ENCODE measurements around the gene CXorf38.

Gene CXorf38

GRCh38 chrX:40647307-40648197 is at the start of gene CXorf38:
Gene CXorf38, minus strand, starts transcription at chrX:40647561. Its CDS starts 41 bp downstream, at chrX:40647520.
- DNase-seq (ENCODE audit: low read depth in 2 of 2): peak; percentile 85 to 96

- DNase-seq (ENCODE audit: low read depth in 2 of 2): no peak
Measured at GRCh38 chrX:40694802-40695201, 47.4 kb upstream of the CXorf38 start.

GRCh38 chrX:40688929-40689328 is 41.6 kb upstream of the CXorf38 start:
- DNase-seq (ENCODE audit: low read depth in 2 of 2): no peak

GRCh38 chrX:40687169-40687568 is 39.8 kb upstream of the CXorf38 start:
- no peak for DNase-seq (ENCODE audit: low read depth in 2 of 2)

GRCh38 chrX:40685362-40685918 is 38.1 kb upstream of the CXorf38 start:
- DNase-seq (ENCODE audit: low read depth in 2 of 2): no peak

GRCh38 chrX:40684092-40684491 is 36.7 kb upstream of the CXorf38 start:
- no peak for DNase-seq (ENCODE audit: low read depth in 2 of 2)

- no peak for DNase-seq (ENCODE audit: low read depth in 2 of 2)
Measured at GRCh38 chrX:40683245-40683644, 35.9 kb upstream of the CXorf38 start.

GRCh38 chrX:40671126-40671525 is 23.8 kb upstream of the CXorf38 start:
- DNase-seq (ENCODE audit: low read depth in 2 of 2): no peak

GRCh38 chrX:40663880-40664630 is 16.7 kb upstream of the CXorf38 start:
- DNase-seq (ENCODE audit: low read depth in 2 of 2): no peak

GRCh38 chrX:40663078-40663740 is 15.8 kb upstream of the CXorf38 start:
- DNase-seq (ENCODE audit: low read depth in 2 of 2): no peak

GRCh38 chrX:40661489-40661888 is 14.1 kb upstream of the CXorf38 start:
- DNase-seq (ENCODE audit: low read depth in 2 of 2): no peak

- DNase-seq (ENCODE audit: low read depth in 2 of 2): no peak
Measured at GRCh38 chrX:40660381-40660780, 13.0 kb upstream of the CXorf38 start.

- no peak for DNase-seq (ENCODE audit: low read depth in 2 of 2)
Measured at GRCh38 chrX:40653535-40653934, 6.2 kb upstream of the CXorf38 start.

GRCh38 chrX:40652664-40653063 is 5.3 kb upstream of the CXorf38 start:
- no peak for DNase-seq (ENCODE audit: low read depth in 2 of 2)

- peak; percentile 26 to 51 for DNase-seq (ENCODE audit: low read depth in 2 of 2)
Measured at GRCh38 chrX:40651620-40652223, 4.4 kb upstream of the CXorf38 start.

GRCh38 chrX:40646489-40647306 is 663 bp downstream of the CXorf38 start:
- peak in 1 of 2 donors; percentile 10 for DNase-seq (ENCODE audit: low read depth in 2 of 2)

- peak; percentile 12 to 14 for DNase-seq (ENCODE audit: low read depth in 2 of 2)
Measured at GRCh38 chrX:40644821-40645358, 2.5 kb downstream of the CXorf38 start.

- no peak for DNase-seq (ENCODE audit: low read depth in 2 of 2)
Measured at GRCh38 chrX:40644176-40644575, 3.2 kb downstream of the CXorf38 start.

- DNase-seq (ENCODE audit: low read depth in 2 of 2): no peak
Measured at GRCh38 chrX:40637687-40638086, 9.7 kb downstream of the CXorf38 start.

- DNase-seq (ENCODE audit: low read depth in 2 of 2): no peak
Measured at GRCh38 chrX:40632199-40632598, 15.2 kb downstream of the CXorf38 start.
